Measurements from ENCODE around the gene P4HA3.
"Not testable (repeated sequence)": the region's sequence is repeated elsewhere in the genome, so short reads cannot be mapped to it uniquely, and the experiment has no call there.

P4HA3 gene

GRCh38 chr11:74311352-74311926 is at the start of gene P4HA3:
Gene P4HA3 (minus strand): TSS chr11:74311640. CDS start chr11:74311611, 29 bp downstream.
- no peak for FAIRE-seq

- no peak for FAIRE-seq
Measured at GRCh38 chr11:74357449-74357848, 46.0 kb upstream of the P4HA3 start.

DNA sequence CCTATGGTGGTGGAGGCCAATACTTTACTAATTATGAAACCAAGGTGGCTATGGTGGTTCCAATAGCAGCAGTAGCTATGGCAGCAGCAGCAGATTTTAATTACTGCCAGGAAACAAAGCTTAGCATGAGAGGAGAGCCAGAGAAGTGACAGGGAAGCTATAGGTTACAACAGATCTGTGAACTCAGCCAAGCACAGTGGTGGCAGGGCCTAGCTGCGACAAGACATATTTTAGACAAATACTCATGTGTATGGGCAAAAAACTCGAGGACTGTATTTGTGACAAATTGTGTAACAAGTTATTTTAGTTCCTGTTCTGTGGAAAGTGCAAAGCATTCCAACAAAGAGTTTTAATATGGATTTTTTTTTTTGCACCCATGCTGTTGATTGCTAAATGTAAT is 44.2 kb upstream of the P4HA3 start:
- FAIRE-seq: no peak

DNA sequence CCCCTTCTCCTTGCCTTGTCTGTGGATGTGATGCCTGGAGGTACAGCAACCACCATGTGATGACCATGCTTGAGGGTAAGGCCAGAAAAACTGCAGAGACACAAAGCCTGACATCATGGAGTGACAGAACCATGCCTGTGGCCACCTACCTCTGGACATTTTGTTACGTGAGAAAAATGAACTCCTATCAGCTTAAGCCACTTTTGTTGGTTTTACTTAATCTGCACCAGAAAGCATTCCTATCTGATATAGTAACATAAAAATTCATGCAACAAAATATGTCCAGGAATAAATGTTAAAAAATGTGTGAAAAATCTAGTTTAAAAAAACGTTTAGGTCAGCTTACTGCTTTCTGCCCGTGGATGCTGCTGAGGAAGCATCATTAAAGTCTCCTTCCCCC is 42.6 kb upstream of the P4HA3 start:
- no peak for FAIRE-seq

DNA sequence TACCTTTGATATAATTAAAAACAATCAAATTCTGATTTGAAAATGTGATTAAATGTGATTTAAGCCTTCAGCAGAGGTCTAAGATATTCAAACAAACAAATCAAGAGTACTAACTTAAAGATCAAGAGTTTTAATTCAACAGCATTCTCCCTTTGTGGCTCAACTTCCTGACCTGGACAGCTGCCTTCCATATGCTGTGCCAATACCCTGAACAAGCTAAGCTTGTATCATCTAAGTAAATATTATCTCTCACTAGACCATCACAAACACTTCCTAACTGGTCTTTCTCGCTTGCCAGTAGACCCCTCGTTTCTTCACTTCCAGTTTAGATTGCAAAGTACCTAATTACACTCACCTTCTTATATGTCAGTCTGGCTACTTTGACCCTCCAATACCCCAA is 35.9 kb upstream of the P4HA3 start:
- FAIRE-seq: no peak

- no peak for FAIRE-seq
Measured at GRCh38 chr11:74345420-74345819, 34.0 kb upstream of the P4HA3 start.

DNA sequence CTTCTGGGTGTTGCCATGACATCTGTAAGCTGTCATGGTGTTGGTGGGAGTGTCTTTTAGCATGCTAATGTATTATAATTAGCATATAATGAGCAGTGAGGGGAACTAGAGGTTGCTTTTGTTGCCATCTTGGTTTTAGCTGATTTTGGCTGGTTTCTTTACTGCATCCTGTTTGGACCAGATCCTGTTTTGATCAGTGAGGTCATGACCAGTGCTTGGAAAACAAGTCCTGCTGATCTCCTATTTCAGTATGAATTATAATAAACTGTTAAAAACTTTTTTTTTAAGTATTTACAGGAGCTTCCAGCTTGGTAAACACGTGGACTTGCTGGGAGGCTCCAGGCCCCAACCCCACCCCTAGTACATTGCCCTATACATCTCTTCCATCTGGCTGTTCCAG is 30.5 kb upstream of the P4HA3 start:
- FAIRE-seq: no peak

DNA sequence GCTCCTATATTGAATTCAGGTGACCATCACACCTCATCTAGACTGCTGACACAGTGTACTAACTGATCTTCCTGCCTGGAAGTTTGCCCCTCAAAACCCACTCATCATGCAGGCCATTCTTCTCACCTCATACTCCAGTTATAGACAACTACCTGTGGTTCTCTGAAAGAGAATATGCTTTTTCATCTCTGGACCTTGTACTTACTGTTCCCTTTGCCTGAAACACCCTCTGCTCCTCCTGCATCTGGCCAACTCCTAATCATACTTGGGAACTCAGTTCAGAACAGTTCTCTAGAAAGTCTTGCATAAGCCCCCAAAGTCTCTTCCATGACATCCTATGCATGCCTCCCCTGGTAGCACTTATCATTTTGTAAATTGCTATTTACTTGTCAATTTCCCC is 28.2 kb upstream of the P4HA3 start:
- FAIRE-seq: no peak

DNA sequence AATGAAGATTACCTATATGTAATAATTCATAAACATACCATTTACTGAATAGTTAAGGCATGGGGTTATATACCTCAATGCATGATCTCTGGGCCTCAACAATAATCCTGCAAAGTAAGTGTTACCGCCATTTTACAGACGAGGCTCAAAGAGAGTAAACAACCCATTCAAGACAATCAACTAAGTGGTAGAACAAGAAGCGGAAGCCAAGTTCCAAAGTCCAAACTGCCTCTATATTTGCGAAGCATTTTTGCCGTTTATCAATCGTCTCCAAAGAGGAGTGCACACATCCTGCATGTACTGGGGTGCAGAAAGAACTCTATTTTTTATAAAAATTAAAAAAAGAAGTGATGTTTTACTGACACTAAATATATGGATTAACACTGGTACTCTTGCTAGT is 27.5 kb upstream of the P4HA3 start:
- no peak for FAIRE-seq

DNA sequence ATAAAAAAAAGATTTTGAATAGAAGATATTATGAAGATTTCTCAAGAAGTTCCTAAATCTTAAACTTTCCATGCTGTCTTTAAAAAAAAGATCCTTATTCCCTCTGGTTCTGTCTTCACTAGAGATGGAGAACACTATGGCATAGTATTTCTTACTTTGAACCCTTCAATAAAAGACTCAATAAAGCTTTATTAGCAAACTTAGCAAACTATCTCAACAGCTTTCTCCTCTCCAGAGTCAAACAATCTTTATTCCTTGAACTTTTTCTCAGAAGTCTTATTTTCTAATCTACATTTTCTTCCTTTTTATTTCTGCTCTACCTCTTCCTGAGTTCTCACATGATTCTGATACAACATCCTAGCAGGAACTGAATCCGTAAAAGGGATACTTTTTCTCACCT is 21.8 kb upstream of the P4HA3 start:
- no peak for FAIRE-seq

DNA sequence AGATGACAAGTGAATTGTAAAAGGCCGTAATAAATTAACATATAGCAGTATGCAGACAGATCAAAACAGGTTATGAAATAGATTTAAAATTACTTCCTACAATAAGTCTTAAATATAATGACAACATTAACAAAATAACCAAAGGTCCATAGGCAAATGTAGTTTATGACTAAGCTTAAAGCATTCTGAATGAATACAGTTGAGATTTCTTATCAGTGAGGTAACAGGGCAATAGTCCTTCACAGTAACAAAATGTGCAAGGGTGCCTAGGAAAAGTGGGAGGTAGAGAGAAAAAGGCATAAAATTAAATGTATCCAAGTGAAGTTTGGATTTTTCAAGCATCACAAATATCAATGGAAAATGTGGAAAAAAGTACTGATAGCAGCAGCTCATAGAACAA is 20.9 kb upstream of the P4HA3 start:
- FAIRE-seq: no peak

DNA sequence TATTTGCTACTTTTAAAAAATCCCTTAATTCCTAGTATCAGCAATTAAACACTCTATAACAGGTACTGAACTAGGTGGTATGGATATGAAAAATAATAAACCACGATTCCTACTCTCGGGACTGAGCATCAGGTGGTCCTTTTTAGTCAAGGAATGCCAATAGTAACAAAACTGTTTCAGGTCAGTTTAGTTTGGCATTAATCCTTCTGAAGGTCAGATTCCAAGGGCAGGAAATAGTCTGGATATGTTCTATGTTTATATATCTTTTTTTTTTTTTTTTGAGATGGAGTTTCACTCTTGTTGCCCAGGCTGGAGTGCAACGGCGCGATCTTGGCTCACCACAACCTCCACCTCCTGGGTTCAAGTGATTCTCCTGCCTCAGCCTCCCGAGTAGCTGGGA is 19.6 kb upstream of the P4HA3 start:
- FAIRE-seq: not testable (repeated sequence)

DNA sequence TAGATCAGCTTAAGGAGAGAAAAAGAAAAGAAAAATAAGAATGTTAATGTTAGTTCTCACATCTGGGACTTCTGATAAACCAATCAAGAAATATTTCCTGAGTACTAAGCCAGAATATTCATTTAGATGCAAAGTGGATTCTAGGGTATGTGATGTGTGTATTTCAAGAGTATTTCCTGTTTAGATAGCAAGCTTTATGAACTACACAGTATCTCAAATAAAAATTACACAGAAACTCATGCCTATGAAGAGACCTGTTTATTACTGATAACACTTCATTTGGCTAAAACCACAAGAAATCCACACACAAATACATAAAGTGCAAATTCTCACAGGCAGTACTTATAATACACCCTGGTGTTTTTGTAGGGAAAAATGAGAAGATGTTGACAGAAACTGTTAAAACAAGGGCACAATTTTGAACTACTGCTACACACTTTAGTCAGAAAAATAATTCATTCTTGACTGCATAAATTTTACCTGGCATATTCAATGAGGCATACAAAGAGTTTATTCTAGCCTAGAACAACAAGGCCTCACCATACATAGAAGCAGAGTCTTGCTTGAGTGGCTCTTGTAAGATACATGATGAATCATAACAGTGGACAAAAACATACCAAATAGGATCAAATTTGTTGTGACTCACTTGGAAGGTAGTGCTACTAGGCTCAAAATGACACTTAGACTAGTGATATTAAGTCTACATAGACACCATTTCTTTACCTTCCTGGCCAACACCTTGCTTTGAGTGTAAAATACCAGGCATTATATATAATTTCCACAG is 18.8 kb upstream of the P4HA3 start:
- FAIRE-seq: no peak

DNA sequence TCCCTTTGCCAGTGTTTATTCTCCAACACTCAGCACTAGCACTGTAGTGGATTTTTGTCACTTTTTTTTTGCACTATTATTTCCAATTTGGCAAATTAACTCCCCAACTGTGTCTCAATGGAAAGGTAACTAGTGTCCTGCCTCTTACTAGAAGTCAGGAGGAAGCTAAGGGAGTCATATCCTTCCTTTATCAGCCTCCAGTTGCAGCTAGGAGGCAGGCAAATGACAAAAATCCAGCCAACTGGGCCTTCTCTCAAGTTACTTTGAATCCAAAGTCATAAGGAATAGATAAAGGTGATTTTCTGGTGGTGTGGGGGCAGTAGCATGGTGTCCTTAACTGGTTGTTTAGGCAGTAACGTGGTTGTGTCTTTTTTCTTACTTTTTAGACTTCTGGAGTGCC is 15.6 kb upstream of the P4HA3 start:
- FAIRE-seq: no peak

DNA sequence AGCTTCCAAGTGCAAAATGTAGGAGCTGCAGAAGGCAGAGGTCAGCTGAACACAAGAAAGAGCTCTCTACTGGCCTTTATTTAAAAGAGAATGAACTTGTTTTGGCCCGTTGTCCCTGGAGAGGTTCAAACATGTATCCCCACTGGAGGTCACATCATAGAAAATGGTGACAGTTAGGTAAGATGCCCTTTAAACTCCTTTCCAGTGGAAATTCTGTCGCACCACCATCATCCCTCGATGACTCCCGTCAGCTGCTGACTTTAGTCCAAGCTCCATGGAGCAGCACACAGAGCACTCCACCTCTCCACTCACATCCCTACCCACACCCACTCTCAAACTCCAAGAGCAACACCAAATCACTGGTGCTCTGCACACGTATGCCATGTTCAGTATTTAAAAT is 15.2 kb upstream of the P4HA3 start:
- no peak for FAIRE-seq

DNA sequence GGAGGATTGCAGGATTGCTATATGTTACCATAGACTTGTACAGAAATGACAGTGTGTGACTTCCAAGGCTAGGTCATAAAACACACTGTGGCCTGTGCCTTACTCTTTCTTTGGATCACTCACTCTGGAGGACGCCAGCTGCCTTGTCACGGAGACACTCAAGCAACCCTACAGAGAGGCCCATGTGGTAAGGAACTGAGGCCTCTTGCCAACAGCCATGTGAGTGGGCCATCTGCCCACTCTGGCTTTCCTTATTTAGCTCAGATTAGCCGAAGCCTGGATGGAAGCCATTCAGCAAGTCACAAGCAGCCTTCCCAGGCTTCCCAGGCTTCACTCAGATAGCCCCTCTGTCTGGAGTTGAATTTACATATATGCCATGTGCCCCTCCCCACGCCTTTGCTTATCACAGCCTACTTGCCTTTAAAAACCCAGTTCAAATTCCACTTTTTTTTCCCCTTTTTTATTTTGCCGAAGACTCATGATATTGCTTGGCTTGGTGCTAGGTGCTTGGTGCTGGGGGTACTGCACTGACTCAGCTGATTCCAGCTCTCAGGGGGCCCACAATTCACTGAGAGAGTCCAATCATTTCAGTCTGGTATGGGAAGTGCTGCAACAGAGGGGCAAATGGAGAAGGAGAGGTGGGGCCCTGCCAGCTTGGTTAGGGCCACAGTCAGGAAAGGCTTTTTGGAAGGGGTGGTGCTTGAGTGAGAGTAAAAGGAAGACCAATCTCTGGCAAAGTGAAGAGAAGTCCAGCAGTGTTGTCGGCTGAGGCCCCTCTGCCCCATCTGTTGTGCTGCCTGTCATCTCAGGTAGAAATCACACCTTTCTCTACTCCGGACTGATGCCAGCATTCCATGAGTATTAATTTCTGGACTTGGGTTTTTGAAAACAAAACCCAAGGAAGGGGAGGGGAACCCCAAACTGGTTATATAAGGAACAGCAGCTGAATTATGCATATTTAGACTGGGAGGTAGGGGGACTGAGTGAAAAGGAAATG is 14.5 kb upstream of the P4HA3 start:
- FAIRE-seq: no peak

DNA sequence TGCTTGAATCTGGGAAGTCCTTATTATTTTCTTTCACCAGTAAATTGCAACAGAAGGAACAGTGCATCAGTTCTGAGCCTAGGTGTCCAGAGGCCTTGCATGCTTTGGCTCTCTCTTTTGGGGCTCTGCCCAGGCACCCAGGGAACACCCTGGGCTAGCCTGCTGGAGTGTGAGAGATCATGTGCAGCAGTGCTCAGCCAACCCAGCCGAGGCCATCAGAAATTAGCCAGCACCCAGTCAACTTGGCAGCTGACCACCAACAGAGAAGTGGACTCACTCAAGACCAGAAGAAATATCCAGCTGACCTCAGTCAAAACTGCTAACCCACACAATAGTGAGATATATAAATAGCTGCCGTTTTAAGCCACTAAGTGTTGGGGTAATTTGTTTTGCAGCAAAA is 11.2 kb upstream of the P4HA3 start:
- FAIRE-seq: no peak

DNA sequence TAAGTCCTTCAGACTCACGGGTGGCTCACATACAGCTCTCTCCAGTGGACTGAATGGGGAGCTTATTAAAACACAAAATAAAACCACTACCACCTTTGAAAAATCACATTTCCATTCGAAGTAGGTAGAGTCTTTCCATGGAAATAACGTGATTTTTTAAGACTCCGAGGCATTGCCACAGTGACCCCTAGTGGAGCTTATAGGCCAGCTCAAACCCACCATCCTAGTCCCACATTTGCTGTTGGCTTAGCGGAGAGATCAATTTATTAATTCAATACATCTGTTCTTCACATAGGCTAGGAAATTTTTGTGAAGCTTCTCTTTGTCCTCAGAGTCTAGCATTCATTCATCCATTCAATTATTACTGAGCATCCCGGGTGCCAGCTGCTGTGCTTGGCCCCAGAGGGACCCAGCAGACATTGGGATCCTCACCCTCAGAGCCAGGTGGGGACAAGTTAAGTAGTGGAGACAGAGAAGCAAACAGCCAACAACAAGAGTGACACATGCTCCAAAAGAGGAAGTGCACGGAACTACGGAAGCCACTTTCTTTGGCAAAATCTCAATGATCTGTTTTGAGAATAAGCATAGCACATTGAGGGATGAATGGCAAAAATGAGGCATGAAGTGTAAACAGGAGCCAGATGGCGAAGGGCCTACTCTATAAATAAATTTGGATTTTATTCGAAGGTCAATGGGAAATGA is 10.2 kb upstream of the P4HA3 start:
- peak; percentile 53 for FAIRE-seq

- FAIRE-seq: no peak
Measured at GRCh38 chr11:74320538-74320937, 9.1 kb upstream of the P4HA3 start.

GRCh38 chr11:74319139-74319816 is 7.8 kb upstream of the P4HA3 start:
- FAIRE-seq: no peak

- no peak for FAIRE-seq
Measured at GRCh38 chr11:74318241-74318932, 6.9 kb upstream of the P4HA3 start.
